B cell (primary cell): ENCODE measurements around the gene TAF11. TPM values are rescaled to one million over a fixed set of nuclear protein-coding genes. Genes with fewer than 3 reads are reported as not detected.

Experiments
- ATAC-seq: fragments of 200-7000 bp; cut with Tn5 transposase; one replicate; pipeline ENCODE4 v1.10.0; 2021; ENCODE audit warnings: low read depth, mild to moderate bottlenecking, moderate number of reproducible peaks, moderate library complexity
- CTCF ChIA-PET: fragments of 350-600 bp; sonication (Branson Sonifier 250); formaldehyde crosslinking; loops from one replicate; lab custom pipeline; 2021; ENCODE audit warnings: antibody characterized with exemption, inconsistent platforms; lab: Charles Lee
- POLR2A ChIA-PET: fragments of 350-600 bp; sonication (Branson Sonifier 250); formaldehyde crosslinking; loops from one replicate; lab custom pipeline; 2021; ENCODE audit warnings: antibody characterized with exemption; lab: Charles Lee
- DNase-seq: peaks from one replicate; pipeline ENCODE4 v3.0.0; 2013
- H2AFZ ChIP-seq: 2 replicates; pipeline ENCODE4 v1.6.1; 2012; ENCODE audit warnings: mild to moderate bottlenecking, low read depth, low read length; ENCODE audit not compliant: insufficient read depth, poor library complexity, severe bottlenecking
- H3K27ac ChIP-seq, 2 donors: 1 replicate in 1 of 2; 2 replicates in 1 of 2; pipeline ENCODE4 v1.5.1; 2012 to 2013; ENCODE audit warnings: low read length in 2 of 2, mild to moderate bottlenecking in 2 of 2, moderate library complexity in 1 of 2
- H3K27me3 ChIP-seq, 4 experiments: fragments of 200-600 bp in 1 of 4; sonication (generic) in 1 of 4; replicated peaks in 1 of 4; 1 replicate in 2 of 4; 2 replicates in 2 of 4; pipeline versions ENCODE4 v1.6.1 to v1.7.0; 2013 to 2016; ENCODE audit warnings: low read length in 3 of 4, mild to moderate bottlenecking in 2 of 4, mixed read lengths in 1 of 4, moderate library complexity in 1 of 4; ENCODE audit not compliant: insufficient read depth in 4 of 4, control insufficient read depth in 3 of 4; ENCODE audit errors: control extremely low read depth in 1 of 4
- H3K36me3 ChIP-seq, 2 experiments: replicated peaks in 1 of 2; 1 replicate in 1 of 2; 2 replicates in 1 of 2; pipeline versions ENCODE4 v1.6.1 to v1.7.1; 2013; ENCODE audit warnings: low read length in 1 of 2; ENCODE audit not compliant: insufficient read depth in 2 of 2, control insufficient read depth in 1 of 2; ENCODE audit errors: control extremely low read depth in 1 of 2, extremely low read depth in 1 of 2
- H3K4me1 ChIP-seq, 2 donors: fragments of 200-600 bp in 1 of 2; sonication (generic) in 1 of 2; 1 replicate in 1 of 2; 2 replicates in 1 of 2; pipeline versions ENCODE4 v1.5.1 to v1.6.1; 2013 to 2017; ENCODE audit warnings: low read length in 2 of 2; ENCODE audit not compliant: control insufficient read depth in 2 of 2, insufficient read depth in 2 of 2
- H3K4me2 ChIP-seq: replicated peaks from 2 replicates; pipeline ENCODE3; 2012; ENCODE audit warnings: mild to moderate bottlenecking, low read depth, low read length; ENCODE audit not compliant: poor library complexity, severe bottlenecking
- H3K4me3 ChIP-seq, 5 experiments: fragments of 200-600 bp in 1 of 5; sonication (generic) in 1 of 5; 1 replicate in 3 of 5; 2 replicates in 2 of 5; pipeline versions ENCODE4 v1.5.1 to v1.7.0; 2011 to 2016; ENCODE audit warnings: low read length in 4 of 5, mild to moderate bottlenecking in 4 of 5, low read depth in 2 of 5, control low read depth in 1 of 5, moderate library complexity in 1 of 5; ENCODE audit not compliant: insufficient read depth in 1 of 5; ENCODE audit errors: control extremely low read depth in 1 of 5, extremely low read depth in 1 of 5
- H3K79me2 ChIP-seq: fragments of 200-600 bp; sonication (generic); one replicate; pipeline ENCODE4 v1.6.0; 2016; ENCODE audit warnings: low read length; ENCODE audit not compliant: control insufficient read depth, insufficient read depth
- H3K9ac ChIP-seq: fragments of 200-600 bp; sonication (generic); 2 replicates; pipeline ENCODE4 v1.6.1; 2017; ENCODE audit warnings: mild to moderate bottlenecking, low read length, moderate library complexity
- H3K9me3 ChIP-seq, 3 donors: one replicate each; pipeline versions ENCODE4 v1.6.1 to v1.7.1; 2013; ENCODE audit warnings: low read length in 2 of 3; ENCODE audit not compliant: control insufficient read depth in 2 of 3, insufficient read depth in 1 of 3; ENCODE audit errors: control extremely low read depth in 1 of 3
- H4K20me1 ChIP-seq: 2 replicates; pipeline ENCODE4 v1.6.0; 2012; ENCODE audit warnings: mild to moderate bottlenecking, low read length; ENCODE audit not compliant: insufficient read depth, control insufficient read depth, poor library complexity, severe bottlenecking
- H3K27ac Mint-ChIP-seq: one replicate; pipeline ENCODE4 v1.8.0; 2021; ENCODE audit warnings: mixed read lengths
- H3K27me3 Mint-ChIP-seq: one replicate; pipeline ENCODE4 v1.8.0; 2021; ENCODE audit warnings: mixed read lengths
- H3K4me1 Mint-ChIP-seq: one replicate; pipeline ENCODE4 v1.8.0; 2021; ENCODE audit warnings: mixed read lengths
- H3K4me3 Mint-ChIP-seq: one replicate; pipeline ENCODE4 v1.8.0; 2021; ENCODE audit warnings: mixed read lengths
- H3K9me3 Mint-ChIP-seq: one replicate; pipeline ENCODE4 v1.8.0; 2022; ENCODE audit warnings: mixed read lengths; ENCODE audit not compliant: insufficient read depth
- CTCF ChIP-seq: fragments of 200-600 bp; IDR thresholded peaks from one replicate; pipeline ENCODE4 v1.8.0; 2022; ENCODE audit warnings: antibody characterized with exemption, mild to moderate bottlenecking
- EZH2 ChIP-seq: IDR thresholded peaks from 2 replicates; pipeline ENCODE4 v1.6.1; 2012; ENCODE audit warnings: borderline replicate concordance, low read depth, mild to moderate bottlenecking, moderate library complexity, low read length; ENCODE audit not compliant: insufficient read depth, poor library complexity, severe bottlenecking
- WGBS: methylation state at CpG from one replicate; pipeline ENCODE4 v1.1.5; 2013; ENCODE audit warnings: missing lambda C conversion rate; ENCODE audit not compliant: insufficient coverage; 5-methylcytosine and 5-hydroxymethylcytosine counted together
- intact Hi-C: fragments of 100-400 bp; cut with micrococcal nuclease; formaldehyde crosslinking; loops from one replicate; pipeline ENCODE4 v1.10.0; 2022
- polyA plus RNA-seq: library from polyadenylated mRNA; depleted of rRNA; stranded (reverse); fragments of >200 nt; gene quantifications from 2 replicates; pipeline ENCODE4 v1.2.3, GENCODE V29; 2012
- total RNA-seq, 2 donors: library from RNA; stranded (reverse); fragments of 120-200 nt in 1 of 2; gene quantifications; 1 replicate in 1 of 2; 2 replicates in 1 of 2; pipeline versions ENCODE4 v1.2.3 to v1.2.4, GENCODE V29; 2013 to 2022

Gene TAF11
- total and polyA plus RNA-seq, 2 donors (not counting 1 experiment from before 2014, with no cell fraction given): 27.3 to 28.5 TPM

GRCh38 chr6:34897716-34898115 is 9.9 kb upstream of the TAF11 start:
- Histone ChIP-seq H3K27me3 (no peaks in the 10 kb centered on the region), H2AFZ (no peak overlapping the region), H3K27ac (no peak overlapping the region), H3K36me3 (no peaks in the 10 kb centered on the region), H3K9me3 (no peaks in the 10 kb centered on the region), H3K4me1 (no peaks in the 10 kb centered on the region), H3K4me3 (no peak overlapping the region), H3K4me2 (no peak overlapping the region), H4K20me1 (peaks cover 4% of the 10 kb centered on the region), H3K9ac (no peak overlapping the region), H3K79me2 (peaks cover 69% of the 10 kb centered on the region)
- Mint-ChIP-seq H3K4me3 (no peak overlapping the region), H3K9me3 (no peaks in the 10 kb centered on the region), H3K4me1 (peaks cover 5% of the 10 kb centered on the region), H3K27ac (no peak overlapping the region), H3K27me3 (no peaks in the 10 kb centered on the region)
- ChIA-PET CTCF (interaction anchor here (1.1 kb wide), 1 partner anchor 242 kb away, joined by 4 read pairs; no protein-coding TSS in a partner anchor), POLR2A (no interaction called here)
- DNase-seq (no peak), ATAC-seq (no peak)
- TF ChIP-seq EZH2 (no peak), CTCF (no peak)
- intact Hi-C loops: no loop called here
- no CpG with 5 or more reads among the region's 1 CpG for WGBS

GRCh38 chr6:34897130-34897529 is 9.3 kb upstream of the TAF11 start:
- H3K27ac Mint-ChIP-seq: no peak overlapping the region
- ATAC-seq (no peak), DNase-seq (no peak)
- no peak overlapping the region for H2AFZ ChIP-seq
- H3K27me3 ChIP-seq: no peaks in the 10 kb centered on the region
- peaks cover 69% of the 10 kb centered on the region for H3K79me2 ChIP-seq
- no peak overlapping the region for H3K27ac ChIP-seq
- WGBS: no CpG with 5 or more reads among the region's 1 CpG
- H4K20me1 ChIP-seq: peaks cover 4% of the 10 kb centered on the region
- no peak overlapping the region for H3K4me3 ChIP-seq
- intact Hi-C loops: no loop called here
- H3K27me3 Mint-ChIP-seq: no peaks in the 10 kb centered on the region
- H3K36me3 ChIP-seq: no peaks in the 10 kb centered on the region
- no peaks in the 10 kb centered on the region for H3K9me3 ChIP-seq
- H3K9ac ChIP-seq: no peak overlapping the region
- TF ChIP-seq EZH2 (no peak), CTCF (no peak)
- H3K4me1 ChIP-seq: no peaks in the 10 kb centered on the region
- no peak overlapping the region for H3K4me3 Mint-ChIP-seq
- no peak overlapping the region for H3K4me2 ChIP-seq
- POLR2A ChIA-PET: no interaction called here
- CTCF ChIA-PET: no interaction called here
- no peaks in the 10 kb centered on the region for H3K9me3 Mint-ChIP-seq
- H3K4me1 Mint-ChIP-seq: peaks cover 5% of the 10 kb centered on the region
